Epithelial cell of proximal tubule (primary cell): ENCODE measurements around the gene CBLN1. TPM values are rescaled to one million over a fixed set of nuclear protein-coding genes. Genes with fewer than 3 reads are reported as not detected.

Experiments used
- DNase-seq: peaks from one replicate; pipeline ENCODE4 v3.0.0-alpha.2; 2011; ENCODE audit warnings: low read depth
- H3K4me3 ChIP-seq: 2 replicates; pipeline ENCODE4 v1.5.1; 2011; ENCODE audit warnings: low read depth, mild to moderate bottlenecking, low read length
- CTCF ChIP-seq: conservative IDR thresholded peaks from 2 replicates; pipeline ENCODE4 v1.5.1; 2012; ENCODE audit warnings: low read depth, mild to moderate bottlenecking, low read length
- total RNA-seq: library from RNA; depleted of rRNA; stranded (reverse); fragments of >200 nt; gene quantifications from 2 replicates; pipeline ENCODE4 v1.2.3, GENCODE V29; 2015

CBLN1 gene
- total RNA-seq, 1 donor from 2014 or later: not detected

GRCh38 chr16:49311823-49312222 lies 30.2 kb upstream of the CBLN1 start:
- no peak for DNase-seq
- no peak for TF ChIP-seq CTCF
- H3K4me3 ChIP-seq: no peak overlapping the region

GRCh38 chr16:49307176-49307575 lies 25.5 kb upstream of the CBLN1 start:
- TF ChIP-seq CTCF: no peak

GRCh38 chr16:49305406-49305805 lies 23.8 kb upstream of the CBLN1 start:
- TF ChIP-seq CTCF: no peak
- no peak for DNase-seq

More at GRCh38 chr16:49307176-49307575, 25.5 kb upstream of the CBLN1 start:
- DNase-seq: no peak
- H3K4me3 ChIP-seq: no peak overlapping the region

GRCh38 chr16:49292413-49292812 lies 10.8 kb upstream of the CBLN1 start:
- no peak overlapping the region for H3K4me3 ChIP-seq
- no peak for DNase-seq
- TF ChIP-seq CTCF: no peak

More at GRCh38 chr16:49305406-49305805, 23.8 kb upstream of the CBLN1 start:
- H3K4me3 ChIP-seq: no peak overlapping the region

GRCh38 chr16:49287572-49287971 lies 5.9 kb upstream of the CBLN1 start:
- no peak for DNase-seq
- no peak overlapping the region for H3K4me3 ChIP-seq

GRCh38 chr16:49284962-49285361 lies 3.3 kb upstream of the CBLN1 start:
- no peak for TF ChIP-seq CTCF
- no peak overlapping the region for H3K4me3 ChIP-seq
- no peak for DNase-seq

More at GRCh38 chr16:49287572-49287971, 5.9 kb upstream of the CBLN1 start:
- TF ChIP-seq CTCF: no peak

- no peak for TF ChIP-seq CTCF
- no peak for DNase-seq
- no peak overlapping the region for H3K4me3 ChIP-seq
Measured at GRCh38 chr16:49283376-49284049, 1.9 kb upstream of the CBLN1 start.
